Right lobe of liver (tissue), 4 donors: ENCODE measurements around the gene CNDP1.

Experiments
- POLR2A ChIP-seq: fragments of 450-650 bp; IDR thresholded peaks from one replicate; pipeline ENCODE4 v1.6.1; 2017; ENCODE audit warnings: antibody characterized with exemption, mild to moderate bottlenecking
- TF ChIP-seq, protein P1 (sequence below), 4 donors: fragments of 200-600 bp in 3 of 4; fragments of 450-650 bp in 1 of 4; IDR thresholded peaks; one replicate each; pipeline versions ENCODE4 v1.5.1 to v1.8.0; 2016 to 2022; ENCODE audit warnings: antibody characterized with exemption in 4 of 4, mild to moderate bottlenecking in 2 of 4
- donor health status: DM: no; HTN: no; CAD: no.
- donor health status: DM: no; HTN: no; CAD: no.
- donor health status: DM: no; HTN: yes; CAD: no.

DNA sequence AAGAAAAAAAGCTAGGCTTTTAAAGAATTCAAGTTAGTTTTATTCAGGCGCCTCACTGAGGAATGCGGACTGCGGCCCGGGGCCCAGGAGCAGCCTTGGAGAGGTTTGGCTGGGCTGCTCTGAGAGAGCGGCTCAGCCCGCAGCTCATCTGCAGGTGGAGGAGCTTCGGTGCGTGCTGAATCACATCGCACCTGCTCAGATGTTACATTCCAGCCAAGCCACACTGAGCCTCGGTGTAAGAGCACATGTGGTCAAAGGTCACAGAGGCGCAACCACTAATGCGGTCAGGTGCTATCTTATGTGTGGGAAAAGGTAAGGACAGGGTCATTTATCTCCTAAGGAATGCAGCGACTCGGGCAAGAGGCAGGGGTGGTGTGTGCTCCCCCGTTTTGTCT is 17.1 kb upstream of the CNDP1 start:
- TF ChIP-seq, protein P1, sequence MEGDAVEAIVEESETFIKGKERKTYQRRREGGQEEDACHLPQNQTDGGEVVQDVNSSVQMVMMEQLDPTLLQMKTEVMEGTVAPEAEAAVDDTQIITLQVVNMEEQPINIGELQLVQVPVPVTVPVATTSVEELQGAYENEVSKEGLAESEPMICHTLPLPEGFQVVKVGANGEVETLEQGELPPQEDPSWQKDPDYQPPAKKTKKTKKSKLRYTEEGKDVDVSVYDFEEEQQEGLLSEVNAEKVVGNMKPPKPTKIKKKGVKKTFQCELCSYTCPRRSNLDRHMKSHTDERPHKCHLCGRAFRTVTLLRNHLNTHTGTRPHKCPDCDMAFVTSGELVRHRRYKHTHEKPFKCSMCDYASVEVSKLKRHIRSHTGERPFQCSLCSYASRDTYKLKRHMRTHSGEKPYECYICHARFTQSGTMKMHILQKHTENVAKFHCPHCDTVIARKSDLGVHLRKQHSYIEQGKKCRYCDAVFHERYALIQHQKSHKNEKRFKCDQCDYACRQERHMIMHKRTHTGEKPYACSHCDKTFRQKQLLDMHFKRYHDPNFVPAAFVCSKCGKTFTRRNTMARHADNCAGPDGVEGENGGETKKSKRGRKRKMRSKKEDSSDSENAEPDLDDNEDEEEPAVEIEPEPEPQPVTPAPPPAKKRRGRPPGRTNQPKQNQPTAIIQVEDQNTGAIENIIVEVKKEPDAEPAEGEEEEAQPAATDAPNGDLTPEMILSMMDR (IDR thresholded peaks at IDR 0.05) = no peak
- no peak for TF ChIP-seq POLR2A
